ENCODE measurements around the gene ABHD16B. TPM values are rescaled to one million over a fixed set of nuclear protein-coding genes. Genes with fewer than 3 reads are reported as not detected.

ABHD16B gene
- polyA plus RNA-seq (2011; rRNA removed) (not detected in 2 replicates), polyA plus RNA-seq (2017; fragmentation: RNase III; extraction: RNeasy Plus Mini Kit Qiagen cat#74134 plus additional on column Dnase treatment) (not detected in 3 replicates), polyA minus RNA-seq (2011; rRNA and poly(A)+ RNA removed) (not detected in 2 replicates)
- polyA plus RNA-seq (2012; cell fraction: cytosol; rRNA removed) = not detected in 2 replicates
- polyA plus RNA-seq (2012; cell fraction: nucleus; rRNA removed) = not detected in 2 replicates

DNA sequence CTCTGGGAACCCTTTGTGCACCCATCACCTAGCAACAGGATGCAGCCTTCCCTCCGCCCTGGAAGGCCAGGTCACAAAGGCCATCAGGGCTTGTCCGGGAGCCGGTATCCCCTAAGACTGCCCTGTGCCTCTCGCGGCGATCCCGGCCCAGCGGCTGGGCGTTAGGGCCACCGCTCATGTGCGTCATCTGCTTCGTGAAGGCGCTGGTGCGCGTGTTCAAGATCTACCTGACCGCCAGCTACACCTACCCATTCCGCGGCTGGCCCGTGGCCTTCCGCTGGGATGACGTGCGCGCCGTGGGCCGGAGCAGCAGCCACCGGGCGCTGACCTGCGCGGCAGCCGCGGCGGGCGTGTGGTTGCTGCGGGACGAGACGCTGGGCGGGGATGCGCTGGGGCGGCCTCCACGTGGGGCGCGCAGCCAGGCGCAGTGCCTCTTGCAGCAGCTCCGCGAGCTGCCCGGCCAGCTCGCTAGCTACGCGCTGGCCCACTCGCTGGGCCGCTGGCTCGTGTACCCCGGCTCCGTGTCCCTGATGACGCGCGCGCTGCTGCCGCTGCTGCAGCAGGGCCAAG lies at the start of gene ABHD16B:
ABHD16B (plus strand) TSS at position 134 of the 570 bp plus-strand sequence; CDS start at position 177, 43 bp downstream.
- 95% methylated on average over 27 of the region's 59 CpGs for WGBS (ENCODE audit: missing lambda C conversion rate)
- FAIRE-seq (no peak), DNase-seq (ENCODE audit: low read depth in 1 of 2, low spot score in 1 of 2) (no peak), ATAC-seq (no peak)
- ChIA-PET CTCF (interaction anchor here (0.8 kb wide), 1 partner anchor 21 kb away, joined by 3 read pairs; no protein-coding TSS in a partner anchor), POLR2A (interaction anchor here (1.2 kb wide), 1 partner anchor 119 kb away, joined by 3 read pairs; no protein-coding TSS in a partner anchor)
- Histone ChIP-seq H3K9me3 (no peaks in the 10 kb centered on the region), H3K4me3 (no peak within 1 kb of the TSS), H3K4me2 (no peak within 1 kb of the TSS), H3K4me1 (peaks cover 12% of the 10 kb centered on the region; the same call in 2 of the 3 replicates), H3K27ac (no peak within 1 kb of the TSS)
- TF ChIP-seq JUN (IDR thresholded peaks at IDR 0.05) = no peak
- no peak for TF ChIP-seq MYC (IDR thresholded peaks at IDR 0.05; ENCODE audit: borderline replicate concordance, low read length)
- TF ChIP-seq KDM1A (IDR thresholded peaks at IDR 0.05; ENCODE audit: low read depth) = no peak
- TF ChIP-seq ZFP36 (IDR thresholded peaks at IDR 0.05; ENCODE audit: borderline replicate concordance, partially characterized antibody) = no peak
- TF ChIP-seq PHF8 (IDR thresholded peaks at IDR 0.05; ENCODE audit: borderline replicate concordance, low read depth) = no peak
- no peak for TF ChIP-seq FOSL2 (IDR thresholded peaks at IDR 0.05)
- TF ChIP-seq FOSL2 (CRISPR knock-in tag; IDR thresholded peaks at IDR 0.05) = no peak
- no peak for TF ChIP-seq ZNF302 (CRISPR knock-in tag; IDR thresholded peaks at IDR 0.05)
- TF ChIP-seq EHF (CRISPR knock-in tag; IDR thresholded peaks at IDR 0.05) = no peak
- TF ChIP-seq FOXS1 (CRISPR knock-in tag; IDR thresholded peaks at IDR 0.05) = no peak
- TF ChIP-seq RAD21 (conservative IDR thresholded peaks at IDR 0.05 in 1 of 2, IDR thresholded peaks at IDR 0.05 in 1 of 2) = no peak
- TF ChIP-seq CBX2 (IDR thresholded peaks at IDR 0.05; ENCODE audit: borderline replicate concordance, low read depth) = no peak
- no peak for TF ChIP-seq TFCP2L1 (CRISPR knock-in tag; IDR thresholded peaks at IDR 0.05)
- no peak for TF ChIP-seq NFE2L2 (conservative IDR thresholded peaks at IDR 0.05; ENCODE audit: low read length)
- no peak for TF ChIP-seq JUNB (IDR thresholded peaks at IDR 0.05)
- TF ChIP-seq CEBPB (IDR thresholded peaks at IDR 0.05) = no peak
- TF ChIP-seq SMC3 (IDR thresholded peaks at IDR 0.05) = no peak
- TF ChIP-seq RFX5 (IDR thresholded peaks at IDR 0.05) = no peak
- TF ChIP-seq, protein P1, sequence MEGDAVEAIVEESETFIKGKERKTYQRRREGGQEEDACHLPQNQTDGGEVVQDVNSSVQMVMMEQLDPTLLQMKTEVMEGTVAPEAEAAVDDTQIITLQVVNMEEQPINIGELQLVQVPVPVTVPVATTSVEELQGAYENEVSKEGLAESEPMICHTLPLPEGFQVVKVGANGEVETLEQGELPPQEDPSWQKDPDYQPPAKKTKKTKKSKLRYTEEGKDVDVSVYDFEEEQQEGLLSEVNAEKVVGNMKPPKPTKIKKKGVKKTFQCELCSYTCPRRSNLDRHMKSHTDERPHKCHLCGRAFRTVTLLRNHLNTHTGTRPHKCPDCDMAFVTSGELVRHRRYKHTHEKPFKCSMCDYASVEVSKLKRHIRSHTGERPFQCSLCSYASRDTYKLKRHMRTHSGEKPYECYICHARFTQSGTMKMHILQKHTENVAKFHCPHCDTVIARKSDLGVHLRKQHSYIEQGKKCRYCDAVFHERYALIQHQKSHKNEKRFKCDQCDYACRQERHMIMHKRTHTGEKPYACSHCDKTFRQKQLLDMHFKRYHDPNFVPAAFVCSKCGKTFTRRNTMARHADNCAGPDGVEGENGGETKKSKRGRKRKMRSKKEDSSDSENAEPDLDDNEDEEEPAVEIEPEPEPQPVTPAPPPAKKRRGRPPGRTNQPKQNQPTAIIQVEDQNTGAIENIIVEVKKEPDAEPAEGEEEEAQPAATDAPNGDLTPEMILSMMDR (IDR thresholded peaks at IDR 0.05) = no peak
- no peak for TF ChIP-seq MAZ (IDR thresholded peaks at IDR 0.05; ENCODE audit: borderline replicate concordance, low read depth, low read length)

DNA sequence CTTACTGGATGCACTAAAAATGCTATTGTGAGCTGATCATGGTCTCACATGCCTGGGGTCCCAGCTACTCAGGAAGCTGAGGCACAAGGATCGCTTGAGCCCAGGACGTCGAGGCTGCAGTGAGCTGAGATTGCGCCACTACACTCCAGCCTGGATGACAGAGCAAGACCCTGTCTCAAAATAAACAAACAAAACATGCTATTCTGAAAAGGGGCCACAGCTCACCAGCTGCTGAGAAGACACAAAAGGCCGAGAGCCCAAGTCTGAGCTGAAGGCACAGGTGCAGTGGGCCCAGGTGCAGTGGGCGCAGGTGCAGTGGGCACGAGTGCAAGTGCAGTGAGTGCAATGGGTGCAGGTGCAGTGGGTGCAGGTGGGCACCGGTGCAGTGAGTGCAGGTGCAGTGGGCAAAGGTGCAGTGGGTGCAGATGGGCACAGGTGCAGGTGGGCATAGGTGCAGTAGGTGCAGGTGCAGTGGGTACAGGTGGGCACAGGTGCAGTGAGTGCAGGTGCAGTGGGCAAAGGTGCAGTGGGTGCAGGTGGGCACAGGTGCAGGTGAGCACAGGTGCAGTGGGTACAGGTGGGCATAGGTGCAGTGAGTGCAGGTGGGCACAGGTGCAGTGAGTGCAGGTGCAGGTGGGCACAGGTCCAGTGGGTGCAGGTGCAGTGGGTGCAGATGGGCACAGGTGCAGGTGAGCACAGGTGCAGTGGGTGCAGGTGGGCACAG lies 46.2 kb upstream of the ABHD16B start:
- no peak for TF ChIP-seq KDM5A (IDR thresholded peaks at IDR 0.05)
- no peak for TF ChIP-seq NFE2L2 (conservative IDR thresholded peaks at IDR 0.05; ENCODE audit: low read length)
- no peak for TF ChIP-seq TP53 (CRISPR knock-in tag; IDR thresholded peaks at IDR 0.05)
- TF ChIP-seq MYC (IDR thresholded peaks at IDR 0.05; ENCODE audit: borderline replicate concordance, low read length) = no peak
- no peak for TF ChIP-seq RNF2 (IDR thresholded peaks at IDR 0.05; ENCODE audit: borderline replicate concordance, low read depth)
- TF ChIP-seq HOXB13 (CRISPR knock-in tag; IDR thresholded peaks at IDR 0.05; ENCODE audit: low read depth) = no peak
- TF ChIP-seq EP300 (IDR thresholded peaks at IDR 0.05) = no peak
- TF ChIP-seq, protein P2, sequence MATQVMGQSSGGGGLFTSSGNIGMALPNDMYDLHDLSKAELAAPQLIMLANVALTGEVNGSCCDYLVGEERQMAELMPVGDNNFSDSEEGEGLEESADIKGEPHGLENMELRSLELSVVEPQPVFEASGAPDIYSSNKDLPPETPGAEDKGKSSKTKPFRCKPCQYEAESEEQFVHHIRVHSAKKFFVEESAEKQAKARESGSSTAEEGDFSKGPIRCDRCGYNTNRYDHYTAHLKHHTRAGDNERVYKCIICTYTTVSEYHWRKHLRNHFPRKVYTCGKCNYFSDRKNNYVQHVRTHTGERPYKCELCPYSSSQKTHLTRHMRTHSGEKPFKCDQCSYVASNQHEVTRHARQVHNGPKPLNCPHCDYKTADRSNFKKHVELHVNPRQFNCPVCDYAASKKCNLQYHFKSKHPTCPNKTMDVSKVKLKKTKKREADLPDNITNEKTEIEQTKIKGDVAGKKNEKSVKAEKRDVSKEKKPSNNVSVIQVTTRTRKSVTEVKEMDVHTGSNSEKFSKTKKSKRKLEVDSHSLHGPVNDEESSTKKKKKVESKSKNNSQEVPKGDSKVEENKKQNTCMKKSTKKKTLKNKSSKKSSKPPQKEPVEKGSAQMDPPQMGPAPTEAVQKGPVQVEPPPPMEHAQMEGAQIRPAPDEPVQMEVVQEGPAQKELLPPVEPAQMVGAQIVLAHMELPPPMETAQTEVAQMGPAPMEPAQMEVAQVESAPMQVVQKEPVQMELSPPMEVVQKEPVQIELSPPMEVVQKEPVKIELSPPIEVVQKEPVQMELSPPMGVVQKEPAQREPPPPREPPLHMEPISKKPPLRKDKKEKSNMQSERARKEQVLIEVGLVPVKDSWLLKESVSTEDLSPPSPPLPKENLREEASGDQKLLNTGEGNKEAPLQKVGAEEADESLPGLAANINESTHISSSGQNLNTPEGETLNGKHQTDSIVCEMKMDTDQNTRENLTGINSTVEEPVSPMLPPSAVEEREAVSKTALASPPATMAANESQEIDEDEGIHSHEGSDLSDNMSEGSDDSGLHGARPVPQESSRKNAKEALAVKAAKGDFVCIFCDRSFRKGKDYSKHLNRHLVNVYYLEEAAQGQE (IDR thresholded peaks at IDR 0.05) = no peak
- no peak for TF ChIP-seq JUNB (IDR thresholded peaks at IDR 0.05)
- no peak overlapping the region for H3K4me3 ChIP-seq
- POLR2A ChIA-PET = no interaction called here
- ATAC-seq (no peak), DNase-seq (ENCODE audit: low read depth in 1 of 2, low spot score in 1 of 2) (no peak), FAIRE-seq (no peak)
- no peak overlapping the region for H3K4me2 ChIP-seq
- H3K27ac ChIP-seq = no peak overlapping the region
- 53% methylated on average over 8 of the region's 8 CpGs for WGBS (ENCODE audit: missing lambda C conversion rate)
- 0 out of 3 replicates have a peak, but pooled peaks cover 3% of the 10 kb centered on the region for H3K4me1 ChIP-seq
- H3K9me3 ChIP-seq = no peaks in the 10 kb centered on the region
- CTCF ChIA-PET = no interaction called here

Data from A549 (cell line).